HG03196 (cell line): ENCODE measurements around the gene ZNF792.
"Not testable (repeated sequence)": the region's sequence is repeated elsewhere in the genome, so short reads cannot be mapped to it uniquely, and the experiment has no call there.

Source experiments
- ATAC-seq: cut with Tn5 transposase; IDR thresholded peaks from one replicate; pipeline ENCODE4 v1.9.1; 2021; ENCODE audit not compliant: unreplicated experiment

Gene ZNF792

GRCh38 chr19:34972163-34972705 lies 8.2 kb upstream of the ZNF792 start:
- ATAC-seq, result no peak

GRCh38 chr19:34970185-34970780 lies 6.3 kb upstream of the ZNF792 start:
- ATAC-seq, result not testable (repeated sequence)

- ATAC-seq, result no peak
These were observed 5.7 kb upstream of the ZNF792 start for GRCh38 chr19:34969721-34970120.

GRCh38 chr19:34967551-34967950 lies 3.5 kb upstream of the ZNF792 start:
- no peak for ATAC-seq

- not testable (repeated sequence) for ATAC-seq
These were observed 1.5 kb upstream of the ZNF792 start for GRCh38 chr19:34965505-34965904.

- no peak for ATAC-seq
These were observed 569 bp upstream of the ZNF792 start for GRCh38 chr19:34964598-34964997.

- ATAC-seq, result no peak
These were observed 1.1 kb downstream of the ZNF792 start for GRCh38 chr19:34962687-34963572.

GRCh38 chr19:34961775-34962686 lies 2.0 kb downstream of the ZNF792 start:
- ATAC-seq, result no peak

- no peak for ATAC-seq
These were observed 2.9 kb downstream of the ZNF792 start for GRCh38 chr19:34960940-34961679.

- ATAC-seq, result no peak
These were observed 3.8 kb downstream of the ZNF792 start for GRCh38 chr19:34960103-34960805.

- ATAC-seq, result no peak
These were observed 5.0 kb downstream of the ZNF792 start for GRCh38 chr19:34959021-34959420.

GRCh38 chr19:34957830-34958751 lies 5.9 kb downstream of the ZNF792 start:
- no peak for ATAC-seq

GRCh38 chr19:34953092-34953491 lies 10.9 kb downstream of the ZNF792 start:
- no peak for ATAC-seq

- ATAC-seq, result no peak
These were observed 20.0 kb downstream of the ZNF792 start for GRCh38 chr19:34943861-34944573.

- ATAC-seq, result no peak
These were observed 25.1 kb downstream of the ZNF792 start for GRCh38 chr19:34938886-34939285.

GRCh38 chr19:34936184-34936583 lies 27.8 kb downstream of the ZNF792 start:
- ATAC-seq, result no peak

- no peak for ATAC-seq
These were observed 31.5 kb downstream of the ZNF792 start for GRCh38 chr19:34932494-34932893.
